Prostate gland (tissue), 2 donors: ENCODE measurements around the gene IQCM. TPM values are rescaled to one million over a fixed set of nuclear protein-coding genes. Genes with fewer than 3 reads are reported as not detected.

Experiments
- DNase-seq: peaks from one replicate; pipeline ENCODE4 v3.0.0-alpha.2; 2019; ENCODE audit warnings: low spot score
- H3K27ac ChIP-seq, 2 donors: fragments of 200-600 bp; sonication (generic); 2 replicates each; pipeline ENCODE4 v1.5.1; 2017 to 2019
- H3K27me3 ChIP-seq: fragments of 200-600 bp; sonication (generic); replicated peaks from 2 replicates; pipeline ENCODE4 v1.5.1; 2019; ENCODE audit not compliant: insufficient read depth
- H3K36me3 ChIP-seq, 2 donors: fragments of 200-600 bp; sonication (generic); 1 replicate in 1 of 2; 2 replicates in 1 of 2; pipeline versions ENCODE4 v1.5.1 to v1.8.1; 2017 to 2019
- H3K4me1 ChIP-seq: fragments of 200-600 bp; sonication (generic); replicated peaks from 2 replicates; pipeline ENCODE4 v1.5.1; 2019
- H3K4me3 ChIP-seq, 2 donors: fragments of 200-600 bp; sonication (generic); 2 replicates each; pipeline ENCODE4 v1.5.1; 2017 to 2019
- H3K9me3 ChIP-seq: fragments of 200-600 bp; sonication (generic); 2 replicates; pipeline ENCODE4 v1.5.1; 2017
- POLR2A ChIP-seq: fragments of 450-650 bp; IDR thresholded peaks from one replicate; pipeline ENCODE4 v1.6.1; 2016; ENCODE audit warnings: antibody characterized with exemption, mild to moderate bottlenecking
- POLR2AphosphoS5 ChIP-seq: sonication (generic); formaldehyde crosslinking; IDR thresholded peaks from one replicate; pipeline ENCODE4 v1.6.1; 2017; ENCODE audit warnings: antibody characterized with exemption
- WGBS: methylation state at CpG from one replicate; pipeline ENCODE4 v1.1.5; 2018; 5-methylcytosine and 5-hydroxymethylcytosine counted together
- intact Hi-C: fragments of 100-400 bp; cut with DNase I; formaldehyde crosslinking; loops from one replicate; pipeline ENCODE4 v1.14.2; 2022
- total RNA-seq, 2 donors: library from RNA; depleted of rRNA; stranded (reverse); fragments of >200 nt; gene quantifications; one replicate each; pipeline ENCODE4 v1.1.0, GENCODE V29; 2016
- TF ChIP-seq, protein P1 (sequence below), 4 experiments: fragments of 200-600 bp in 2 of 4; fragments of 450-650 bp in 2 of 4; sonication (generic) in 2 of 4; IDR thresholded peaks; 1 replicate in 3 of 4; 2 replicates in 1 of 4; pipeline ENCODE4 v1.5.1; 2016 to 2019; ENCODE audit warnings: antibody characterized with exemption in 4 of 4, mild to moderate bottlenecking in 2 of 4, moderate library complexity in 2 of 4

The IQCM gene
- total RNA-seq, 2 donors from 2014 or later, result not detected

GRCh38 chr4:149751174-149751573, 64.5 kb downstream of the IQCM start:
- no peaks in the 10 kb centered on the region for H3K27me3 ChIP-seq
- no peaks in the 10 kb centered on the region for H3K9me3 ChIP-seq
- H3K36me3 ChIP-seq, result no peaks in the 10 kb centered on the region
- H3K4me3 ChIP-seq, result no peak overlapping the region
- TF ChIP-seq, protein P1, sequence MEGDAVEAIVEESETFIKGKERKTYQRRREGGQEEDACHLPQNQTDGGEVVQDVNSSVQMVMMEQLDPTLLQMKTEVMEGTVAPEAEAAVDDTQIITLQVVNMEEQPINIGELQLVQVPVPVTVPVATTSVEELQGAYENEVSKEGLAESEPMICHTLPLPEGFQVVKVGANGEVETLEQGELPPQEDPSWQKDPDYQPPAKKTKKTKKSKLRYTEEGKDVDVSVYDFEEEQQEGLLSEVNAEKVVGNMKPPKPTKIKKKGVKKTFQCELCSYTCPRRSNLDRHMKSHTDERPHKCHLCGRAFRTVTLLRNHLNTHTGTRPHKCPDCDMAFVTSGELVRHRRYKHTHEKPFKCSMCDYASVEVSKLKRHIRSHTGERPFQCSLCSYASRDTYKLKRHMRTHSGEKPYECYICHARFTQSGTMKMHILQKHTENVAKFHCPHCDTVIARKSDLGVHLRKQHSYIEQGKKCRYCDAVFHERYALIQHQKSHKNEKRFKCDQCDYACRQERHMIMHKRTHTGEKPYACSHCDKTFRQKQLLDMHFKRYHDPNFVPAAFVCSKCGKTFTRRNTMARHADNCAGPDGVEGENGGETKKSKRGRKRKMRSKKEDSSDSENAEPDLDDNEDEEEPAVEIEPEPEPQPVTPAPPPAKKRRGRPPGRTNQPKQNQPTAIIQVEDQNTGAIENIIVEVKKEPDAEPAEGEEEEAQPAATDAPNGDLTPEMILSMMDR (IDR thresholded peaks at IDR 0.05), result no peak
- TF ChIP-seq POLR2A, result no peak
- TF ChIP-seq POLR2AphosphoS5, result no peak
- no peak for DNase-seq
- no peaks in the 10 kb centered on the region for H3K4me1 ChIP-seq
- WGBS, result 63% methylated on average over 4 of the region's 4 CpGs
- intact Hi-C loops, result no loop called here
- no peak overlapping the region for H3K27ac ChIP-seq

DNA sequence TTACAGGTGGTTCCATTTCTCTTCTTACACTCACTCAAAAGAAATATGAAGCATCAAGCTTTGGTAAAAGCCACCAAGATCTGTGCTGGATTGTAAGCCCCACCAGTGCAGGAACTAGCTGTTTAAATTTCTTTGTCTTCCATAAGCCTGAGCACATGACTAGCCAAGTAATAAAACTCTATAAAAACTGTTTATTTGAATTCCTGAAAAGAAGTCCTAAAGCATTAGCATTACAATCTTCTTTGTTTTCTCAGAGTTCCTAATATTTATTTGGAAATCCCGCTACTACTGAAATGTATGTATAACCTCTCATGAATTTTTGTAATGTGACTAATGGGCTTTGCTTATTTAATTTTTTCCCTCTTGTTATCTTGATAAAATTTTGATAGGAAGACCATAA, 65.9 kb downstream of the IQCM start:
- intact Hi-C loops, result no loop called here
- no peak overlapping the region for H3K27ac ChIP-seq
- H3K36me3 ChIP-seq, result no peaks in the 10 kb centered on the region
- no peak for DNase-seq
- TF ChIP-seq, protein P1 (IDR thresholded peaks at IDR 0.05), result no peak
- TF ChIP-seq POLR2AphosphoS5, result no peak
- no peak for TF ChIP-seq POLR2A
- WGBS, result 30% methylated on average over 1 of the region's 1 CpG
- H3K27me3 ChIP-seq, result no peaks in the 10 kb centered on the region
- no peak overlapping the region for H3K4me3 ChIP-seq
- H3K9me3 ChIP-seq, result no peaks in the 10 kb centered on the region
- H3K4me1 ChIP-seq, result no peaks in the 10 kb centered on the region

GRCh38 chr4:149747646-149748045, 68.0 kb downstream of the IQCM start:
- Histone ChIP-seq H3K27ac (no peak overlapping the region), H3K27me3 (no peaks in the 10 kb centered on the region), H3K4me1 (no peaks in the 10 kb centered on the region), H3K36me3 (no peaks in the 10 kb centered on the region), H3K4me3 (no peak overlapping the region), H3K9me3 (no peaks in the 10 kb centered on the region)
- DNase-seq, result no peak
- WGBS, result 64% methylated on average over 2 of the region's 2 CpGs
- intact Hi-C loops, result no loop called here
- no peak for TF ChIP-seq POLR2A
- TF ChIP-seq, protein P1 (IDR thresholded peaks at IDR 0.05), result no peak
- no peak for TF ChIP-seq POLR2AphosphoS5

- TF ChIP-seq POLR2AphosphoS5, result no peak
- TF ChIP-seq POLR2A, result no peak
- TF ChIP-seq, protein P1 (IDR thresholded peaks at IDR 0.05), result no peak
- WGBS, result 97% methylated on average over 1 of the region's 1 CpG
- no peaks in the 10 kb centered on the region for H3K9me3 ChIP-seq
Observed at GRCh38 chr4:149746276-149746675, 69.4 kb downstream of the IQCM start.

GRCh38 chr4:149741186-149741831, 74.3 kb downstream of the IQCM start:
- Histone ChIP-seq H3K27ac (no peak overlapping the region), H3K27me3 (no peaks in the 10 kb centered on the region), H3K4me3 (no peak overlapping the region), H3K9me3 (no peaks in the 10 kb centered on the region), H3K4me1 (no peaks in the 10 kb centered on the region), H3K36me3 (no peaks in the 10 kb centered on the region)
- intact Hi-C loops, result no loop called here
- WGBS, result 61% methylated on average over 1 of the region's 1 CpG
- TF ChIP-seq, protein P1 (IDR thresholded peaks at IDR 0.05), result no peak
- TF ChIP-seq POLR2AphosphoS5, result no peak
- no peak for TF ChIP-seq POLR2A
- no peak for DNase-seq

More at GRCh38 chr4:149746276-149746675, 69.4 kb downstream of the IQCM start:
- Histone ChIP-seq H3K36me3 (no peaks in the 10 kb centered on the region), H3K4me1 (no peaks in the 10 kb centered on the region), H3K27ac (no peak overlapping the region), H3K27me3 (no peaks in the 10 kb centered on the region), H3K4me3 (no peak overlapping the region)
- intact Hi-C loops, result no loop called here
- DNase-seq, result no peak
